Spleen (tissue), 11 donors: ENCODE results near the gene CYP21A2. TPM values are rescaled to one million over a fixed set of nuclear protein-coding genes. Genes with fewer than 3 reads are reported as not detected.
"Not testable (repeated sequence)": the region's sequence is repeated elsewhere in the genome, so short reads cannot be mapped to it uniquely, and the experiment has no call there.

ENCODE experiments used
- DNase-seq: peaks from one replicate; pipeline ENCODE4 v3.0.0-alpha.2; 2020
- H3K27ac ChIP-seq, 8 donors: fragments of 200-600 bp; sonication (generic) in 7 of 8; 1 replicate in 4 of 8; 2 replicates in 4 of 8; pipeline versions ENCODE4 v1.5.0 to v1.8.0; 2016 to 2021; ENCODE audit warnings: inconsistent platforms in 4 of 8, mild to moderate bottlenecking in 4 of 8, moderate library complexity in 1 of 8
- H3K27me3 ChIP-seq, 7 donors: fragments of 200-600 bp; sonication (generic) in 6 of 7; replicated peaks in 1 of 7; 1 replicate in 4 of 7; 2 replicates in 3 of 7; pipeline versions ENCODE4 v1.5.0 to v1.8.0; 2016 to 2021; ENCODE audit warnings: inconsistent platforms in 3 of 7, mild to moderate bottlenecking in 1 of 7
- H3K36me3 ChIP-seq, 6 donors: fragments of 200-600 bp; sonication (generic) in 5 of 6; 1 replicate in 4 of 6; 2 replicates in 2 of 6; pipeline versions ENCODE4 v1.5.0 to v1.8.0; 2016 to 2021; ENCODE audit warnings: inconsistent platforms in 2 of 6
- H3K4me1 ChIP-seq, 6 donors: fragments of 200-600 bp; sonication (generic) in 5 of 6; 1 replicate in 3 of 6; 2 replicates in 3 of 6; pipeline versions ENCODE4 v1.5.0 to v1.8.0; 2016 to 2021; ENCODE audit warnings: inconsistent platforms in 3 of 6
- H3K4me3 ChIP-seq, 8 donors: fragments of 200-600 bp; sonication (generic) in 7 of 8; 1 replicate in 4 of 8; 2 replicates in 4 of 8; pipeline versions ENCODE4 v1.5.0 to v1.8.0; 2016 to 2021; ENCODE audit warnings: inconsistent platforms in 4 of 8, mild to moderate bottlenecking in 4 of 8, moderate library complexity in 2 of 8
- H3K9me3 ChIP-seq, 8 donors: fragments of 200-600 bp; sonication (generic) in 7 of 8; 1 replicate in 4 of 8; 2 replicates in 4 of 8; pipeline versions ENCODE4 v1.5.0 to v1.8.0; 2016 to 2021; ENCODE audit warnings: inconsistent platforms in 4 of 8
- POLR2A ChIP-seq, 3 donors: fragments of 450-650 bp; IDR thresholded peaks; one replicate each; pipeline ENCODE4 v1.5.1; 2017; ENCODE audit warnings: antibody characterized with exemption in 3 of 3, mild to moderate bottlenecking in 1 of 3
- POLR2AphosphoS5 ChIP-seq, 3 donors: sonication (generic); formaldehyde crosslinking; IDR thresholded peaks; one replicate each; pipeline ENCODE4 v1.5.1; 2017; ENCODE audit warnings: antibody characterized with exemption in 3 of 3
- WGBS, 5 donors: extraction: QIAGEN DNeasy Blood & Tissue Kit in 3 of 5; methylation state at CpG; one replicate each; pipeline versions ENCODE4 v1.1.5 to v1.1.7; 2013 to 2018; 5-methylcytosine and 5-hydroxymethylcytosine counted together
- intact Hi-C: fragments of 100-400 bp; cut with DNase I; formaldehyde crosslinking; loops from one replicate; pipeline ENCODE4 v1.15.0; 2023; ENCODE audit warnings: low total_unique reads
- polyA plus RNA-seq, 3 donors: library from polyadenylated mRNA; stranded (reverse); fragments of 200-250 nt; gene quantifications; one replicate each; pipeline ENCODE4 v1.2.1, GENCODE V29; 2013
- total RNA-seq, 7 donors: library from RNA; depleted of rRNA in 3 of 7; stranded (reverse); fragments of >200 nt in 3 of 7; fragmentation: NEBNext Ultra II Directional in 4 of 7; extraction: Animal tissue kit (Norgen Biotek cat#: 25700) in 4 of 7; gene quantifications; one replicate each; pipeline versions ENCODE4 v1.1.0 to v1.2.1, GENCODE V29; 2016 to 2021
- TF ChIP-seq, protein P1 (sequence below), 11 experiments: fragments of 200-600 bp in 7 of 11; fragments of 450-650 bp in 4 of 11; sonication (generic) in 4 of 11; IDR thresholded peaks in 8 of 11; conservative IDR thresholded peaks in 3 of 11; 1 replicate in 7 of 11; 2 replicates in 4 of 11; pipeline versions ENCODE4 v1.4.0 to v1.8.0; 2016 to 2021; ENCODE audit warnings: antibody characterized with exemption in 11 of 11, inconsistent platforms in 4 of 11, mild to moderate bottlenecking in 1 of 11
- donor health status: healthy with polysubstance abuse.
- donor health status: DM: no; HTN: no; CAD: no; lungs with moderate emphysema.
- donor health status: DM: no; HTN: no; CAD: no.
- donor health status: Bipolar disorder and iron deficiency.
- donor health status: healthy.
- donor health status: DM: no; HTN: no; CAD: no.
- donor health status: DM: yes; HTN: yes; CAD: no.

Gene CYP21A2
- total and polyA plus RNA-seq, 10 donors = 0.97 to 14.3 (median 5.4) TPM

DNA sequence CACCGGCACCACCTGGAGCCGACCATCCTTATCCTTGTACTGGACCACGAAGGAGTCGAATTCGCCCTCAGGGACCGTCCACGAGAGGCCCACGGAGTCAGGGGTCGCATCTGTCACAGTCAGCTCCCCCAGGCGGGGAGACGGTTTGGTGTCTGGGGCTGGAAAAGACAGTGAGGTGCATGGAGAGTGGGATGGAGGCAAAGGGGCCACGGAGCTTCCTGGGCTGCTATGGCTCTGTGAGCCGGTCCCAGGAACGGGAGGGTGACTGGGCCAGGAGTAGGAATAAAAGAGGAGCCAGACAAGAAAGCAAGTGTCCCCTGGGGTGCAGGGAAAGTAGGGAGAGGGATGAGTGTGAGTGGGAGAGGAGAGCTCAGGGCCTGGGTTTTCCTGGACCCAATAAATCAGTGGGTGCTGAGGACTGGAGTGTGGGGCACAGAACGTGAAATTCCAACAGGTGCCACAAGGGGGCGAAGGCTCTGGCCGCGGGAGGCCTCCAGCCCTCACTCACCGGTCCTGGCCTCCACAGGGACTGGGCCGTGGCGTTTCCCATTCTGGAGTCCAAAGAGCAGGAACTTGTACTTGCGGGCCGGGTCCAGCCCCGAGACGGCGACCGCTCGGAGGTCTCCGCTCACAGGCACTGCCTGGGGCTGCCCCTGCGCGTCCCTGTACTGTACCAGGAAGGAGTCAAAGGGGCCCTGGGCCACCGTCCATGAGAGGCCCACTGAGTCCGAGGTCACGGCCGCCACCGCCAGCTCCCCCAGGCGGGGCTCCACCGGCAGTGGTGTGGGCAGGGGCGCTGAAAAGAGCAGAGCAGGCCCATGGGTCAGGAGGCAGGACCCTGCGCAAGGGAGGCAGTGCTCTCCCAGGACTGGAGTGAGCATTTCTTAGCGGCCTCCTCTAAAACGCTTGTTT lies 9.9 kb downstream of the CYP21A2 start:
- TF ChIP-seq POLR2A (IDR thresholded peaks at IDR 0.05) (no peak), POLR2AphosphoS5 (IDR thresholded peaks at IDR 0.05) (peak; percentile 28 to 74 (median 69))
- TF ChIP-seq, protein P1, sequence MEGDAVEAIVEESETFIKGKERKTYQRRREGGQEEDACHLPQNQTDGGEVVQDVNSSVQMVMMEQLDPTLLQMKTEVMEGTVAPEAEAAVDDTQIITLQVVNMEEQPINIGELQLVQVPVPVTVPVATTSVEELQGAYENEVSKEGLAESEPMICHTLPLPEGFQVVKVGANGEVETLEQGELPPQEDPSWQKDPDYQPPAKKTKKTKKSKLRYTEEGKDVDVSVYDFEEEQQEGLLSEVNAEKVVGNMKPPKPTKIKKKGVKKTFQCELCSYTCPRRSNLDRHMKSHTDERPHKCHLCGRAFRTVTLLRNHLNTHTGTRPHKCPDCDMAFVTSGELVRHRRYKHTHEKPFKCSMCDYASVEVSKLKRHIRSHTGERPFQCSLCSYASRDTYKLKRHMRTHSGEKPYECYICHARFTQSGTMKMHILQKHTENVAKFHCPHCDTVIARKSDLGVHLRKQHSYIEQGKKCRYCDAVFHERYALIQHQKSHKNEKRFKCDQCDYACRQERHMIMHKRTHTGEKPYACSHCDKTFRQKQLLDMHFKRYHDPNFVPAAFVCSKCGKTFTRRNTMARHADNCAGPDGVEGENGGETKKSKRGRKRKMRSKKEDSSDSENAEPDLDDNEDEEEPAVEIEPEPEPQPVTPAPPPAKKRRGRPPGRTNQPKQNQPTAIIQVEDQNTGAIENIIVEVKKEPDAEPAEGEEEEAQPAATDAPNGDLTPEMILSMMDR (IDR thresholded peaks at IDR 0.05 in 8 of 11, conservative IDR thresholded peaks at IDR 0.05 in 3 of 11) = peak; percentile 64 to 95 (median 86)
- peak overlapping the region in 1 of 8 donors; percentile 25 for H3K4me3 ChIP-seq
- H3K9me3 ChIP-seq = no peaks in the 10 kb centered on the region
- intact Hi-C loops = no loop called here
- H3K4me1 ChIP-seq = peaks cover 0 to 30% (median 21%) of the 10 kb centered on the region in 6 donors
- H3K27ac ChIP-seq = peak overlapping the region in 5 of 8 donors; percentile 16 to 67 (median 60)
- 47 to 58% (median 48%) methylated on average over 29 to 42 of the region's 42 CpGs for WGBS, 5 donors
- H3K36me3 ChIP-seq = peaks cover 0 to 18% (median 0%) of the 10 kb centered on the region in 6 donors
- H3K27me3 ChIP-seq = no peaks in the 10 kb centered on the region
- peak; percentile 90 for DNase-seq

DNA sequence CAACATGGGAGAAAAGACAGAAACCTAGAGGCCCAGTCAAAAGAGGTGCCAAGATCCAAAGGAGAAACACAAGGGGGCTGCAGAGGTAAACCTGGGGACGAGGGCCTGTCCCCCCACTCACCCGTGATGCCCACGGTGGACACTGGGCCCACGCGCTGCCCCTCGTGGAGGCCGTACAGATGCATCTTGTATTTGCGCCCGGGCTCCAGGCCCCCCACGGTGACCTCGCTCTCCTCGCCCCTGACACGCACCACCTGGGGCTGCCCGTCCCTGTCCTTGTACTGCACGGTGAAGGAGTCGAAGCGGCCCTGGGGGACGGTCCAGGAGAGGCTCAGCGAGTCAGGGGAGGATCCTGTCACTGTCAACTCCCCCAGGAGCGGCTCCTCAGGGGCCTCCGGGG lies 10.9 kb downstream of the CYP21A2 start:
- DNase-seq, H3K9me3 ChIP-seq, H3K27ac ChIP-seq, H3K27me3 ChIP-seq, intact Hi-C loops, H3K4me3 ChIP-seq: not testable (repeated sequence)
- peaks cover 0 to 23% (median 0%) of the 10 kb centered on the region in 6 donors for H3K36me3 ChIP-seq
- peaks cover 0 to 30% (median 21%) of the 10 kb centered on the region in 6 donors for H3K4me1 ChIP-seq
- WGBS, 5 donors = 91 to 94% (median 92%) methylated on average over 21 of the region's 21 CpGs

DNA sequence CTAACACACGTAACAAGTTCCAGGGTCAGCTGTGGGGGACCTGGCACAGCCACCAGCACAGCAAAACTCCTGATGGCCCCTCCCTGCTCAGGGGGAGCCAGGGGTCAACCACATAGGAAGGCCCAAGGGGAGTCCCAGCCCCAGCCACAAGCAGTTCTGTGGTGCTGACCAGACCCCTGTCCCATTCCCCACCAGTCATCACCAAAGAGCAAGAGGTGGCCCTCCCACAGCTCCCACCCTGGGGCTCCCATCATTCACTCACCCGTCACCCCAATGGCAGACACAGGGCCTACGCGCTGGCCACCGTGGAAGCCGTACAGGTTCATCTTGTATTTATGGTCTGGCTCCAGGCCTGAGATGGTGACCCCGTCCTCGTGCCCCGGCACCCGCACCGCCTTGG lies 11.5 kb downstream of the CYP21A2 start:
- H3K4me3 ChIP-seq, H3K27ac ChIP-seq, H3K27me3 ChIP-seq, intact Hi-C loops, H3K9me3 ChIP-seq, DNase-seq: not testable (repeated sequence)
- peaks cover 0 to 30% (median 21%) of the 10 kb centered on the region in 6 donors for H3K4me1 ChIP-seq
- peak in 1 of 3 donors; percentile 7 for TF ChIP-seq POLR2AphosphoS5 (IDR thresholded peaks at IDR 0.05)
- H3K36me3 ChIP-seq = peaks cover 0 to 23% (median 0%) of the 10 kb centered on the region in 6 donors
- 87 to 97% (median 94%) methylated on average over 6 to 11 of the region's 11 CpGs for WGBS, 5 donors

DNA sequence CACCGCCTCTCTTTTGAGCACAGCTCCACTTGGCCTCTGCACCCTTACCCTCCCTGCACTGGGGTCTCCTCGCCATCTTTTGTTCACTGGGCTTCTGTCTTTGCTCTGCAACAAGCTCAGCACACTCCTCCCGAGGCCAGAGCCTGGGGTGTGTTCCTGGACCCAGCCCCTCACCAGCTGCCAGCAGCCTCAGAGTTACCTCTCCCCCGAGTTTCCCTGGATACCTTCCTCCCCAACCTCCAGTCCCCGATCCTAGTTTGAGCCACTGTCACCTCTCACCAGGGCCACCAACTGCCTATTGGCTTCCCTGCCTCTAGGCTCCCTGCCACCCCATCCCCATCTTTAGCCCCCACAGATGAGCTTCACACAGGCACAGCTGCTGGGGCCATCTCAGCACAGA lies 12.3 kb downstream of the CYP21A2 start:
- DNase-seq = no peak
- WGBS, 5 donors = 69 to 82% (median 78%) methylated on average over 5 of the region's 5 CpGs
- Histone ChIP-seq H3K9me3 (no peaks in the 10 kb centered on the region), H3K4me3 (no peak overlapping the region), H3K27me3 (no peaks in the 10 kb centered on the region), H3K36me3 (peaks cover 0 to 30% (median 0%) of the 10 kb centered on the region in 6 donors), H3K27ac (no peak overlapping the region), H3K4me1 (peaks cover 0 to 30% (median 21%) of the 10 kb centered on the region in 6 donors)
- intact Hi-C loops = no loop called here
- no peak for TF ChIP-seq POLR2AphosphoS5 (IDR thresholded peaks at IDR 0.05)
- TF ChIP-seq, protein P1 (IDR thresholded peaks at IDR 0.05 in 8 of 11, conservative IDR thresholded peaks at IDR 0.05 in 3 of 11) = no peak
- TF ChIP-seq POLR2A (IDR thresholded peaks at IDR 0.05) = no peak

DNA sequence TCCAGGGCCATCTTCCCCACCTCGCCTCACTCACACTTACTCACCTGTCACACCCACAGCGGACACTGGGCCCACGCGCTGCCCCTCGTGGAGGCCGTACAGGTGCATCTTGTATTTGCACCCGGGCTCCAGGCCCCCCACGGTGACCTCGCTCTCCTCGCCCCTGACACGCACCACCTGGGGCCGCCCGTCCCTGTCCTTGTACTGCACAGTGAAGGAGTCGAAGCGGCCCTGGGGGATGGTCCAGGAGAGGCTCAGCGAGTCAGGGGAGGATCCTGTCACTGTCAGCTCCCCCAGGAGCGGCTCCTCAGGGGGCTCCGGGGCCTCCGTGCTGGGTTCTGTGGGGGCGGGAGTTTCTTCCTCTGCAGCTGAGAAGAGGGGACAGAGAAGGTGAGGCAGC lies 14.4 kb downstream of the CYP21A2 start:
- H3K27ac ChIP-seq, H3K9me3 ChIP-seq, DNase-seq, H3K4me3 ChIP-seq, intact Hi-C loops, H3K27me3 ChIP-seq: not testable (repeated sequence)
- H3K36me3 ChIP-seq = peaks cover 0 to 46% (median 0%) of the 10 kb centered on the region in 6 donors
- peaks cover 0 to 13% (median 12%) of the 10 kb centered on the region in 6 donors for H3K4me1 ChIP-seq
- 85 to 91% (median 88%) methylated on average over 20 of the region's 20 CpGs for WGBS, 5 donors

DNA sequence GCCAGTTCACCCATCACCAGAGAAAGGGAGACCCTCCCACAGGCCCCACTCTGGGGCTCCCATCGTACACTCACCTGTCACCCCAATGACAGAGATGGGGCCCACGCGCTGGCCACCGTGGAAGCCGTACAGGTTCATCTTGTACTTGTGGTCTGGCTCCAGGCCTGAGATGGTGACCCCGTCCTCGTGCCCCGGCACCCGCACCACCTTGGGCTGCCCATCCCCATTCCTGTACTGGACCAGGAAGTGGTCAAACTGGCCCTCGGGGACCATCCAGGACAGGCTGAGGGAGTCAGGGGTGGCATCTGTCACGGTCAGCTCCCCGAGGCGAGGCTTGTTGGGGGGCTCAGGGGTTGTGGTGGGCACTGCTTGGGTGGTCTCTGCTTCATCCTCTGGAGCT lies 15.1 kb downstream of the CYP21A2 start:
- intact Hi-C loops = not testable (repeated sequence)

DNA sequence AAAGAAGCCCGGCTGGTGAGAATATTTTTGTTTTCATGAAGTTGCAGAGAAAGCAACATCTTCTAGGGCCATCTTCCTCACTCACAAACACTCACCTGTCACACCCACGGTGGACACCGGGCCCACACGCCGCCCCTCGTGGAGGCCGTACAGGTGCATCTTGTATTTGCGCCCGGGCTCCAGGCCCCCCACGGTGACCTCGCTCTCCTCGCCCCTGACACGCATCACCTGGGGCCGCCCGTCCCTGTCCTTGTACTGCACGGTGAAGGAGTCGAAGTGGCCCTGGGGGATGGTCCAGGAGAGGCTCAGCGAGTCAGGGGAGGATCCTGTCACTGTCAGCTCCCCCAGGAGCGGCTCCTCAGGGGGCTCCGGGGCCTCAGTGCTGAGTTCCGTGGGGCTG lies 17.5 kb downstream of the CYP21A2 start:
- H3K27me3 ChIP-seq, H3K27ac ChIP-seq, H3K9me3 ChIP-seq, DNase-seq, H3K4me1 ChIP-seq, H3K4me3 ChIP-seq, intact Hi-C loops: not testable (repeated sequence)
- 92 to 96% (median 95%) methylated on average over 19 to 21 of the region's 21 CpGs for WGBS, 5 donors
- peaks cover 0 to 74% (median 0%) of the 10 kb centered on the region in 6 donors for H3K36me3 ChIP-seq

More for the DNA sequence above, 15.1 kb downstream of the CYP21A2 start:
- H3K9me3 ChIP-seq, H3K4me1 ChIP-seq, H3K27ac ChIP-seq, H3K27me3 ChIP-seq, DNase-seq, H3K4me3 ChIP-seq: not testable (repeated sequence)
- 88 to 96% (median 89%) methylated on average over 13 of the region's 13 CpGs; no CpG with 5 or more reads in 1 of the 5 donors for WGBS, 5 donors
- H3K36me3 ChIP-seq = peaks cover 0 to 53% (median 0%) of the 10 kb centered on the region in 6 donors
